Peyer's patch (tissue), 4 donors: ENCODE data around the gene APOA4.

Experiments
- POLR2A ChIP-seq, 2 donors: fragments of 450-650 bp; IDR thresholded peaks; one replicate each; pipeline ENCODE4 v1.5.1; 2017; ENCODE audit warnings: antibody characterized with exemption in 2 of 2, mild to moderate bottlenecking in 2 of 2, moderate library complexity in 2 of 2
- TF ChIP-seq, protein P1 (sequence below), 6 experiments: fragments of 450-650 bp in 4 of 6; fragments of 200-600 bp in 2 of 6; sonication (generic) in 1 of 6; IDR thresholded peaks; one replicate each; pipeline ENCODE4 v1.5.1; 2017 to 2019; ENCODE audit warnings: antibody characterized with exemption in 6 of 6, mild to moderate bottlenecking in 3 of 6, moderate library complexity in 1 of 6

DNA sequence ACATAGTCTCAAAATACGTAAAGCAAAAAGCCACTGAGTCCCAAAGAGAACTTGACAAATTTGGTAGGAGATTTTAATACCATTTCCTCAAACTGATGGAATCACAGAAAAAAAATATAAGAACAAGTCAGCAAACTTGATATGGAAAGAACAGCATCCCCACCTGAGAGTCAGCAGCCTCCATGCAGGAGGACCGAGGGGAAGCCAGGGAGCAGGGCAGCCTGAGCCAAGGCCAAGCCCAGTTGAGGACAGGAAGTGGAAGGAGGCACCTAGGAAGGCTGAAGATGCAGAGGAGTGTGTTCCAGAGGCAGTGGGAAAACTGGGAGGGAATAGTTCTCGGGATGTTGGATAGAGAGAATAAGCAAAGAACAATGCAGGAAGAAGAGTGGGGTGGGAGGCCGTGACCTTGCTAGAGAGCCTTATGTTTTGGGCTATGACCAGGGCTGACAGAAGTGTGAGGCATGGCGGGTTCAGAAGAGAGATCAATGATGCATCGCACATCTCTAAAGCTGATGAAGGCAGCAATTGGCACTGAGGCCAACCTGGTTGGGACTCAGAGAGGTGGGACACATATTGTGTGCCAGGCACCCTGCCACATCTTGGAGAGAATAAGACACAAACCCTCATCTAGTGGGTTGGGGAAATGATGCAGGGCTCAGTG lies 15.4 kb downstream of the APOA4 start:
- TF ChIP-seq, protein P1, sequence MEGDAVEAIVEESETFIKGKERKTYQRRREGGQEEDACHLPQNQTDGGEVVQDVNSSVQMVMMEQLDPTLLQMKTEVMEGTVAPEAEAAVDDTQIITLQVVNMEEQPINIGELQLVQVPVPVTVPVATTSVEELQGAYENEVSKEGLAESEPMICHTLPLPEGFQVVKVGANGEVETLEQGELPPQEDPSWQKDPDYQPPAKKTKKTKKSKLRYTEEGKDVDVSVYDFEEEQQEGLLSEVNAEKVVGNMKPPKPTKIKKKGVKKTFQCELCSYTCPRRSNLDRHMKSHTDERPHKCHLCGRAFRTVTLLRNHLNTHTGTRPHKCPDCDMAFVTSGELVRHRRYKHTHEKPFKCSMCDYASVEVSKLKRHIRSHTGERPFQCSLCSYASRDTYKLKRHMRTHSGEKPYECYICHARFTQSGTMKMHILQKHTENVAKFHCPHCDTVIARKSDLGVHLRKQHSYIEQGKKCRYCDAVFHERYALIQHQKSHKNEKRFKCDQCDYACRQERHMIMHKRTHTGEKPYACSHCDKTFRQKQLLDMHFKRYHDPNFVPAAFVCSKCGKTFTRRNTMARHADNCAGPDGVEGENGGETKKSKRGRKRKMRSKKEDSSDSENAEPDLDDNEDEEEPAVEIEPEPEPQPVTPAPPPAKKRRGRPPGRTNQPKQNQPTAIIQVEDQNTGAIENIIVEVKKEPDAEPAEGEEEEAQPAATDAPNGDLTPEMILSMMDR (IDR thresholded peaks at IDR 0.05), result no peak
- no peak for TF ChIP-seq POLR2A (IDR thresholded peaks at IDR 0.05)
